ENCODE results near the gene EEIG1. TPM values are rescaled to one million over a fixed set of nuclear protein-coding genes. Genes with fewer than 3 reads are reported as not detected.

EEIG1 gene
- total RNA-seq, 4 donors from 2014 or later, result 33.0 to 81.3 (median 48.9) TPM

- TF ChIP-seq CTCF (IDR thresholded peaks at IDR 0.05) (no peak), POLR2A (IDR thresholded peaks at IDR 0.05) (no peak)
- no peak overlapping the region for H3K4me3 ChIP-seq (ENCODE audit: low read depth, poor library complexity, severe bottlenecking)
- intact Hi-C loops (cut with DNase I; ENCODE audit: low total_unique reads), result no loop called here
- WGBS, 2 donors, result 55 to 76% methylated on average over 12 of the region's 12 CpGs
- no peak for DNase-seq (ENCODE audit: low spot score in 2 of 2)
Measured at GRCh38 chr9:128011071-128011817, 30.5 kb upstream of the EEIG1 start.

- TF ChIP-seq CTCF (IDR thresholded peaks at IDR 0.05) (no peak), POLR2A (IDR thresholded peaks at IDR 0.05) (no peak)
- no peak for DNase-seq (ENCODE audit: low spot score in 2 of 2)
- intact Hi-C loops (cut with DNase I; ENCODE audit: low total_unique reads), result no loop called here
- no peak overlapping the region for H3K4me3 ChIP-seq (ENCODE audit: low read depth, poor library complexity, severe bottlenecking)
- 89 to 94% methylated on average over 9 of the region's 9 CpGs for WGBS, 2 donors
Measured at GRCh38 chr9:128009639-128010038, 28.9 kb upstream of the EEIG1 start.

GRCh38 chr9:128008171-128008570 is 27.4 kb upstream of the EEIG1 start:
- intact Hi-C loops (cut with DNase I; ENCODE audit: low total_unique reads), result no loop called here
- 83 to 89% methylated on average over 5 of the region's 5 CpGs for WGBS, 2 donors
- no peak for TF ChIP-seq CTCF (IDR thresholded peaks at IDR 0.05)
- TF ChIP-seq POLR2A (IDR thresholded peaks at IDR 0.05), result no peak

GRCh38 chr9:128007566-128008138 is 26.9 kb upstream of the EEIG1 start:
- WGBS, 2 donors, result 45 to 61% methylated on average over 10 of the region's 10 CpGs
- DNase-seq (ENCODE audit: low spot score in 2 of 2), result peak; percentile 65 to 88
- H3K4me3 ChIP-seq (ENCODE audit: low read depth, poor library complexity, severe bottlenecking), result no peak overlapping the region
- intact Hi-C loops (cut with DNase I; ENCODE audit: low total_unique reads), result no loop called here
- no peak for TF ChIP-seq CTCF (IDR thresholded peaks at IDR 0.05)
- TF ChIP-seq POLR2A (IDR thresholded peaks at IDR 0.05), result no peak

More at GRCh38 chr9:128008171-128008570, 27.4 kb upstream of the EEIG1 start:
- DNase-seq (ENCODE audit: low spot score in 2 of 2), result no peak
- H3K4me3 ChIP-seq (ENCODE audit: low read depth, poor library complexity, severe bottlenecking), result no peak overlapping the region

- TF ChIP-seq CTCF (IDR thresholded peaks at IDR 0.05), result no peak
- no peak for TF ChIP-seq POLR2A (IDR thresholded peaks at IDR 0.05)
- WGBS, 2 donors, result 58 to 66% methylated on average over 11 of the region's 11 CpGs
- intact Hi-C loops (cut with DNase I; ENCODE audit: low total_unique reads), result no loop called here
- H3K4me3 ChIP-seq (ENCODE audit: low read depth, poor library complexity, severe bottlenecking), result no peak overlapping the region
- DNase-seq (ENCODE audit: low spot score in 2 of 2), result no peak
Measured at GRCh38 chr9:128006332-128006996, 25.7 kb upstream of the EEIG1 start.

Measured in lower leg skin (tissue), 4 donors.